Measurements from ENCODE around the gene COBL.

DNA sequence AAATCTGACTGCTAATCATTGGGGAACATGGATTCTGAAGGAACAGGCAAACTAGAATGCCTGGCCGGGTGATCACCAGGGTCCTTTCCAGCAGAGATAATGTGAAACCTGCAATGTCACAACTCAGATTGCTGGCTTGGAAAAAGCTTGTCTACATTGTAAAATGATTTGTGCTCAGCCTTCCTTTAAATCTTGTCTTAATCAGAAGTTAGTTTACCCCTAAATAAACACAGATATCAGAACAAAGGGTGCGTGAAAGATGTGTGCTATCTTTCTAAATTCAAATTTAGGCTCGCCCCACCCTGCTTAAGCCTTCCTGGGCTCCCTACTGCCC lies 26.3 kb downstream of the COBL start:
- TF ChIP-seq, protein P1, sequence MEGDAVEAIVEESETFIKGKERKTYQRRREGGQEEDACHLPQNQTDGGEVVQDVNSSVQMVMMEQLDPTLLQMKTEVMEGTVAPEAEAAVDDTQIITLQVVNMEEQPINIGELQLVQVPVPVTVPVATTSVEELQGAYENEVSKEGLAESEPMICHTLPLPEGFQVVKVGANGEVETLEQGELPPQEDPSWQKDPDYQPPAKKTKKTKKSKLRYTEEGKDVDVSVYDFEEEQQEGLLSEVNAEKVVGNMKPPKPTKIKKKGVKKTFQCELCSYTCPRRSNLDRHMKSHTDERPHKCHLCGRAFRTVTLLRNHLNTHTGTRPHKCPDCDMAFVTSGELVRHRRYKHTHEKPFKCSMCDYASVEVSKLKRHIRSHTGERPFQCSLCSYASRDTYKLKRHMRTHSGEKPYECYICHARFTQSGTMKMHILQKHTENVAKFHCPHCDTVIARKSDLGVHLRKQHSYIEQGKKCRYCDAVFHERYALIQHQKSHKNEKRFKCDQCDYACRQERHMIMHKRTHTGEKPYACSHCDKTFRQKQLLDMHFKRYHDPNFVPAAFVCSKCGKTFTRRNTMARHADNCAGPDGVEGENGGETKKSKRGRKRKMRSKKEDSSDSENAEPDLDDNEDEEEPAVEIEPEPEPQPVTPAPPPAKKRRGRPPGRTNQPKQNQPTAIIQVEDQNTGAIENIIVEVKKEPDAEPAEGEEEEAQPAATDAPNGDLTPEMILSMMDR (IDR thresholded peaks at IDR 0.05), result no peak
- no peak for TF ChIP-seq EZH2phosphoT487 (IDR thresholded peaks at IDR 0.05)
- TF ChIP-seq EZH2 (IDR thresholded peaks at IDR 0.05), result no peak
